IMR-90 (cell line): ENCODE results near the gene ZFYVE21. TPM values are rescaled to one million over a fixed set of nuclear protein-coding genes. Genes with fewer than 3 reads are reported as not detected.
A peak's percentile ranks its signal among the peaks of the same experiment; 100 is the strongest.

Experiments
- ATAC-seq: fragments of 200-7000 bp; cut with Tn5 transposase; 2 replicates; pipeline ENCODE4 v1.9.1; 2020; ENCODE audit warnings: low read depth, mild to moderate bottlenecking, moderate library complexity
- BruUV-seq: library from RNA; stranded (reverse); fragments of 400-500 nt; replicated peaks from 2 replicates; lab custom pipeline; 2021; lab: Mats Ljungman, UMichigan
- CTCF ChIA-PET: fragments of 300-600 bp; formaldehyde crosslinking; extraction: SDS; loops from one replicate; lab custom pipeline; 2021; ENCODE audit warnings: antibody characterized with exemption; lab: Yijun Ruan, JAX
- POLR2A ChIA-PET: fragments of 300-600 bp; sonication (Branson Sonifier 250); formaldehyde crosslinking; loops from one replicate; lab custom pipeline; 2022; ENCODE audit warnings: antibody characterized with exemption; ENCODE audit not compliant: unreplicated experiment; lab: Charles Lee
- DNase-seq: peaks from one replicate; pipeline ENCODE4 v3.0.0; 2013
- H2AFZ ChIP-seq: replicated peaks from 2 replicates; pipeline ENCODE3; 2013; ENCODE audit warnings: low read length, mild to moderate bottlenecking; ENCODE audit not compliant: poor library complexity
- H2AK5ac ChIP-seq: 2 replicates; pipeline ENCODE4 v1.6.1; 2013; ENCODE audit warnings: low read depth, low read length, inconsistent platforms
- H2AK9ac ChIP-seq: replicated peaks from 2 replicates; pipeline ENCODE3; 2013; ENCODE audit warnings: mild to moderate bottlenecking, low read depth, low read length, moderate library complexity; ENCODE audit not compliant: poor library complexity
- H2BK120ac ChIP-seq: 2 replicates; pipeline ENCODE4 v1.6.1; 2013; ENCODE audit warnings: low read depth, low read length, inconsistent platforms
- H2BK15ac ChIP-seq: 3 replicates; pipeline ENCODE4 v1.6.1; 2013; ENCODE audit warnings: low read depth, low read length, inconsistent platforms
- H2BK20ac ChIP-seq: 2 replicates; pipeline ENCODE4 v1.6.1; 2013; ENCODE audit warnings: low read depth, mild to moderate bottlenecking, inconsistent platforms, low read length, moderate library complexity
- H2BK5ac ChIP-seq: 2 replicates; pipeline ENCODE4 v1.6.1; 2013; ENCODE audit warnings: mild to moderate bottlenecking, low read depth, low read length, inconsistent platforms; ENCODE audit not compliant: poor library complexity, severe bottlenecking
- H3K14ac ChIP-seq: replicated peaks from 2 replicates; pipeline ENCODE4 v1.6.1; 2013; ENCODE audit warnings: low read depth, low read length, inconsistent platforms
- H3K18ac ChIP-seq: 2 replicates; pipeline ENCODE4 v1.6.1; 2013; ENCODE audit warnings: low read depth, low read length, control low read depth
- H3K23ac ChIP-seq: 2 replicates; pipeline ENCODE4 v1.6.1; 2013; ENCODE audit warnings: low read depth, low read length, inconsistent platforms
- H3K27ac ChIP-seq: 2 replicates; pipeline ENCODE4 v1.5.1; 2013; ENCODE audit warnings: mild to moderate bottlenecking, control low read depth, low read length; ENCODE audit not compliant: insufficient read depth
- H3K27me3 ChIP-seq: 2 replicates; pipeline ENCODE4 v1.6.1; 2013; ENCODE audit warnings: low read length; ENCODE audit not compliant: control insufficient read depth, insufficient read depth
- H3K36me3 ChIP-seq: 2 replicates; pipeline ENCODE4 v1.6.1; 2013; ENCODE audit warnings: low read length, mixed read lengths; ENCODE audit not compliant: control insufficient read depth, insufficient read depth
- H3K4ac ChIP-seq: 2 replicates; pipeline ENCODE4 v1.6.1; 2013; ENCODE audit warnings: low read depth, low read length, inconsistent platforms
- H3K4me1 ChIP-seq: 2 replicates; pipeline ENCODE4 v1.6.1; 2013; ENCODE audit warnings: low read length, mixed read lengths; ENCODE audit not compliant: control insufficient read depth, insufficient read depth
- H3K4me2 ChIP-seq: 2 replicates; pipeline ENCODE4 v1.6.1; 2013; ENCODE audit warnings: low read depth, mild to moderate bottlenecking, control low read depth, low read length, moderate library complexity
- H3K4me3 ChIP-seq: 2 replicates; pipeline ENCODE4 v1.5.1; 2013; ENCODE audit warnings: low read depth, mild to moderate bottlenecking, control low read depth, low read length, moderate library complexity; ENCODE audit not compliant: insufficient read depth
- H3K56ac ChIP-seq: 2 replicates; pipeline ENCODE4 v1.6.1; 2013; ENCODE audit warnings: low read length, inconsistent platforms; ENCODE audit not compliant: insufficient read depth; ENCODE audit errors: extremely low read depth
- H3K79me1 ChIP-seq, 2 experiments: 2 replicates each; pipeline ENCODE4 v1.6.1; 2013; ENCODE audit warnings: low read length in 2 of 2, inconsistent platforms in 1 of 2, low read depth in 1 of 2
- H3K9ac ChIP-seq: 2 replicates; pipeline ENCODE4 v1.6.1; 2013; ENCODE audit warnings: low read depth, low read length, control low read depth
- H3K9me1 ChIP-seq: 2 replicates; pipeline ENCODE4 v1.6.1; 2013; ENCODE audit warnings: low read length, inconsistent platforms; ENCODE audit not compliant: insufficient read depth
- H3K9me3 ChIP-seq: 2 replicates; pipeline ENCODE4 v1.6.1; 2013; ENCODE audit warnings: low read length; ENCODE audit not compliant: control insufficient read depth, insufficient read depth
- H4K20me1 ChIP-seq: 2 replicates; pipeline ENCODE4 v1.6.1; 2013; ENCODE audit warnings: low read length, inconsistent platforms; ENCODE audit not compliant: insufficient read depth
- H4K5ac ChIP-seq: 2 replicates; pipeline ENCODE4 v1.6.1; 2013; ENCODE audit warnings: mild to moderate bottlenecking, low read depth, low read length, control low read depth
- H4K8ac ChIP-seq, 2 experiments: 2 replicates each; pipeline ENCODE4 v1.6.1; 2013; ENCODE audit warnings: low read depth in 2 of 2, low read length in 2 of 2, control low read depth in 1 of 2, inconsistent platforms in 1 of 2
- H4K91ac ChIP-seq: 2 replicates; pipeline ENCODE4 v1.6.1; 2013; ENCODE audit warnings: low read depth, low read length, inconsistent platforms; ENCODE audit not compliant: insufficient read depth
- BHLHE40 ChIP-seq: fragments of 150-350 bp; IDR thresholded peaks from 2 replicates; pipeline ENCODE4 v1.6.1; 2016; ENCODE audit warnings: mild to moderate bottlenecking, low read depth, low read length
- CHD1 ChIP-seq: IDR thresholded peaks from 2 replicates; pipeline ENCODE4 v1.6.1; 2012; ENCODE audit warnings: low read depth, low read length, improper control_type of control experiment
- FOS ChIP-seq: fragments of 150-350 bp; IDR thresholded peaks from 2 replicates; pipeline ENCODE4 v1.6.1; 2016; ENCODE audit warnings: low read depth, low read length
- MAFK ChIP-seq: IDR thresholded peaks from 2 replicates; pipeline ENCODE4 v1.6.1; 2012; ENCODE audit warnings: low read depth, low read length, improper control_type of control experiment
- MXI1 ChIP-seq: IDR thresholded peaks from 2 replicates; pipeline ENCODE4 v1.6.1; 2012; ENCODE audit warnings: low read depth, mild to moderate bottlenecking, low read length, moderate library complexity, borderline replicate concordance
- NFE2L2 ChIP-seq: fragments of 150-350 bp; IDR thresholded peaks from 2 replicates; pipeline ENCODE4 v1.6.1; 2016; ENCODE audit warnings: low read depth, mild to moderate bottlenecking, low read length
- RAD21 ChIP-seq: IDR thresholded peaks from 2 replicates; pipeline ENCODE4 v1.6.1; 2012; ENCODE audit warnings: low read length, improper control_type of control experiment
- RCOR1 ChIP-seq: IDR thresholded peaks from 2 replicates; pipeline ENCODE4 v1.6.1; 2012; ENCODE audit warnings: mild to moderate bottlenecking, low read length, improper control_type of control experiment; ENCODE audit not compliant: insufficient replicate concordance
- SMC3 ChIP-seq: fragments of 150-350 bp; IDR thresholded peaks from 2 replicates; pipeline ENCODE4 v1.6.1; 2016; ENCODE audit warnings: low read depth, mild to moderate bottlenecking, antibody characterized with exemption, low read length, moderate library complexity
- WGBS, 2 experiments: methylation state at CpG; one replicate each; pipeline versions ENCODE4 v1.1.5 to v1.1.7; 2013; ENCODE audit warnings: missing lambda C conversion rate in 2 of 2; ENCODE audit not compliant: insufficient read length in 1 of 2; ENCODE audit errors: extremely low coverage in 2 of 2; 5-methylcytosine and 5-hydroxymethylcytosine counted together
- dilution Hi-C: fragments of 300-500 bp; cut with HindIII; formaldehyde crosslinking; loops from one replicate; pipeline ENCODE4 v1.14.3; 2018; ENCODE audit warnings: low sequenced_read_pairs; ENCODE audit not compliant: unreplicated experiment
- in situ Hi-C: fragments of 300-500 bp; cut with MboI; formaldehyde crosslinking; loops from 3 replicates; pipeline ENCODE4 v1.14.3; 2019; ENCODE audit warnings: low sequenced_read_pairs, inconsistent platforms, mixed read lengths
- intact Hi-C: fragments of 100-400 bp; cut with micrococcal nuclease; formaldehyde crosslinking; loops from 2 replicates; pipeline ENCODE4 v1.10.0; 2022
- polyA plus RNA-seq, 3 experiments: library from polyadenylated mRNA; depleted of rRNA; stranded (reverse); fragments of >200 nt; gene quantifications; 2 replicates each; pipeline ENCODE4 v1.2.3, GENCODE V29; 2012; ENCODE audit warnings: low replicate concordance in 1 of 3
- total RNA-seq: library from RNA; depleted of rRNA; stranded (reverse); fragments of >200 nt; gene quantifications from 2 replicates; pipeline ENCODE4 v1.2.3, GENCODE V29; 2012
- TF ChIP-seq, protein P1 (sequence below): fragments of 150-350 bp; IDR thresholded peaks from 2 replicates; pipeline ENCODE4 v1.6.1; 2016; ENCODE audit warnings: low read depth, mild to moderate bottlenecking, low read length, moderate library complexity, borderline replicate concordance
- TF ChIP-seq, protein P2 (sequence below): conservative IDR thresholded peaks from 2 replicates; pipeline ENCODE4 v1.5.1; 2012; ENCODE audit warnings: mild to moderate bottlenecking, low read depth, low read length, improper control_type of control experiment

Gene ZFYVE21
- total and polyA plus RNA-seq, 2 of the 4 experiments (the other 2 are of a cell fraction), result 41.2 to 89.2 TPM

DNA sequence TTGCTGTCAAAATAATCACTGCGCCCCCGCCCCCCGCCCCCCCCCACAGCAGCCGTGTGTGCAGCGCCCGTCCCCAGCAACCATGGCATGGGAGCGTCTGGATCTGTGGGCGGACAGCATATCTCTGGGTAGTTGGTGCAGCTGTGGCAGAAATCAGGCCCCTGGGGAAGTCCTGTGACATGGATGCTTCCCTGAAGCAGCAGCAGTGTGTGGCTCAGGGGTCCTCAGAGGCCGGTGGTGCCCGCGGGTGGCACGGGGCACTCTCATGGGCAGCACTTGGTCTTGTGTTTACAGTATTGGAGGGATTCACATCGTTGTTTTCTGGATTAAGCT lies 19.6 kb upstream of the ZFYVE21 start:
- Histone ChIP-seq H3K56ac (no peak overlapping the region), H3K4me1 (peaks cover 15% of the 10 kb centered on the region), H3K9me1 (peaks cover 3% of the 10 kb centered on the region; the same call in 1 of the 2 replicates), H3K36me3 (peaks cover 52% of the 10 kb centered on the region), H4K91ac (no peak overlapping the region), H3K4me3 (no peak overlapping the region), H3K23ac (no peak overlapping the region), H3K9ac (no peak overlapping the region), H2AFZ (no peak overlapping the region), H2BK20ac (no peak overlapping the region), H4K5ac (no peak overlapping the region), H3K79me1 (peaks cover 26 to 79% of the 10 kb centered on the region in 2 experiments), H2AK5ac (no peak overlapping the region), H3K27me3 (no peaks in the 10 kb centered on the region), H3K18ac (no peak overlapping the region), H4K8ac (no peak overlapping the region), H2BK5ac (peak overlapping the region; percentile 9), H3K9me3 (no peaks in the 10 kb centered on the region), H2AK9ac (no peak overlapping the region), H4K20me1 (peaks cover 55% of the 10 kb centered on the region), H3K4ac (no peak overlapping the region), H3K14ac (no peak overlapping the region), H3K4me2 (no peak overlapping the region), H3K27ac (peak overlapping the region; percentile 9; the same call in 1 of the 2 replicates), H2BK15ac (no peak overlapping the region), H2BK120ac (no peak overlapping the region)
- TF ChIP-seq MXI1 (no peak), FOS (no peak), SMC3 (no peak), RAD21 (no peak), BHLHE40 (no peak), MAFK (no peak), NFE2L2 (no peak), RCOR1 (no peak), CHD1 (no peak)
- TF ChIP-seq, protein P1, sequence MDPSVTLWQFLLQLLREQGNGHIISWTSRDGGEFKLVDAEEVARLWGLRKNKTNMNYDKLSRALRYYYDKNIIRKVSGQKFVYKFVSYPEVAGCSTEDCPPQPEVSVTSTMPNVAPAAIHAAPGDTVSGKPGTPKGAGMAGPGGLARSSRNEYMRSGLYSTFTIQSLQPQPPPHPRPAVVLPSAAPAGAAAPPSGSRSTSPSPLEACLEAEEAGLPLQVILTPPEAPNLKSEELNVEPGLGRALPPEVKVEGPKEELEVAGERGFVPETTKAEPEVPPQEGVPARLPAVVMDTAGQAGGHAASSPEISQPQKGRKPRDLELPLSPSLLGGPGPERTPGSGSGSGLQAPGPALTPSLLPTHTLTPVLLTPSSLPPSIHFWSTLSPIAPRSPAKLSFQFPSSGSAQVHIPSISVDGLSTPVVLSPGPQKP, result no peak
- TF ChIP-seq, protein P2, sequence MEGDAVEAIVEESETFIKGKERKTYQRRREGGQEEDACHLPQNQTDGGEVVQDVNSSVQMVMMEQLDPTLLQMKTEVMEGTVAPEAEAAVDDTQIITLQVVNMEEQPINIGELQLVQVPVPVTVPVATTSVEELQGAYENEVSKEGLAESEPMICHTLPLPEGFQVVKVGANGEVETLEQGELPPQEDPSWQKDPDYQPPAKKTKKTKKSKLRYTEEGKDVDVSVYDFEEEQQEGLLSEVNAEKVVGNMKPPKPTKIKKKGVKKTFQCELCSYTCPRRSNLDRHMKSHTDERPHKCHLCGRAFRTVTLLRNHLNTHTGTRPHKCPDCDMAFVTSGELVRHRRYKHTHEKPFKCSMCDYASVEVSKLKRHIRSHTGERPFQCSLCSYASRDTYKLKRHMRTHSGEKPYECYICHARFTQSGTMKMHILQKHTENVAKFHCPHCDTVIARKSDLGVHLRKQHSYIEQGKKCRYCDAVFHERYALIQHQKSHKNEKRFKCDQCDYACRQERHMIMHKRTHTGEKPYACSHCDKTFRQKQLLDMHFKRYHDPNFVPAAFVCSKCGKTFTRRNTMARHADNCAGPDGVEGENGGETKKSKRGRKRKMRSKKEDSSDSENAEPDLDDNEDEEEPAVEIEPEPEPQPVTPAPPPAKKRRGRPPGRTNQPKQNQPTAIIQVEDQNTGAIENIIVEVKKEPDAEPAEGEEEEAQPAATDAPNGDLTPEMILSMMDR, result no peak
- no TSS peak for BruUV-seq
- dilution Hi-C loops, result no loop called here
- ChIA-PET CTCF (no interaction called here), POLR2A (no interaction called here)
- intact Hi-C loops, result no loop called here
- in situ Hi-C loops, result no loop called here
- ATAC-seq, result peak; percentile 28
- WGBS, 2 experiments, result 49% methylated on average over 6 of the region's 13 CpGs; no CpG with 5 or more reads in 1 of the 2 experiments
- DNase-seq, result no peak
